ENCODE measurements around the gene PCDHGA4. TPM values are rescaled to one million over a fixed set of nuclear protein-coding genes. Genes with fewer than 3 reads are reported as not detected.

Gene PCDHGA4
- total RNA-seq, result 5.8 and 6.8 TPM in 2 replicates

DNA sequence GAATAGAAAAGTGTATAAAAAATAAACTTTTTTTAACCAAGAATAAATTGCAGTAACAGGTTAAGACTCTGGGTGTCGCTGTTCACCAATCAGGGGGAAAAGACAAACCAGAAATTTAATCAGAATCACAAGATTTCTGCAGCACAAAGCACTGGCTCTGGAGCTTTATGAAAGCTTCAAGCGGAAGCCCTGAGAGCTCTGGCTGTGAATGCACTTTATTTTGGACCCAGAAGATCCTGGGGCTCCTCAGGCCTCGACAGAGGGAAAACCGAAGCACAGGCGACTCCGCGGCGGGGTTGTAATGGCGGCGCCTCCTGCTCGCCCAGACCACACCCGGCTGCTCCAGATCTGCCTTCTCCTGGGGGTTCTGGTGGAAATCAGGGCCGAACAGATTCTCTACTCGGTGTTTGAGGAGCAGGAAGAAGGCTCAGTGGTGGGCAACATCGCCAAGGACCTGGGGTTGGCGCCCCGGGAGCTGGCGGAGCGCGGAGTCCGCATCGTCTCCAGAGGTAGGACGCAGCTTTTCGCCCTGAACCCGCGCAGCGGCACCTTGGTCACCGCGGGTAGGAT is at the start of gene PCDHGA4:
Gene PCDHGA4 (plus strand): TSS at position 122 of the 570 bp plus-strand sequence. CDS start 87 bp downstream, at position 209.

GRCh38 chr5:141320225-141321169 is 34.3 kb upstream of the PCDHGA4 start, which contains the start of gene TAF7:
TSS of gene TAF7 (minus strand) at chr5:141320784. CDS start at chr5:141320044, 740 bp downstream.

DNA sequence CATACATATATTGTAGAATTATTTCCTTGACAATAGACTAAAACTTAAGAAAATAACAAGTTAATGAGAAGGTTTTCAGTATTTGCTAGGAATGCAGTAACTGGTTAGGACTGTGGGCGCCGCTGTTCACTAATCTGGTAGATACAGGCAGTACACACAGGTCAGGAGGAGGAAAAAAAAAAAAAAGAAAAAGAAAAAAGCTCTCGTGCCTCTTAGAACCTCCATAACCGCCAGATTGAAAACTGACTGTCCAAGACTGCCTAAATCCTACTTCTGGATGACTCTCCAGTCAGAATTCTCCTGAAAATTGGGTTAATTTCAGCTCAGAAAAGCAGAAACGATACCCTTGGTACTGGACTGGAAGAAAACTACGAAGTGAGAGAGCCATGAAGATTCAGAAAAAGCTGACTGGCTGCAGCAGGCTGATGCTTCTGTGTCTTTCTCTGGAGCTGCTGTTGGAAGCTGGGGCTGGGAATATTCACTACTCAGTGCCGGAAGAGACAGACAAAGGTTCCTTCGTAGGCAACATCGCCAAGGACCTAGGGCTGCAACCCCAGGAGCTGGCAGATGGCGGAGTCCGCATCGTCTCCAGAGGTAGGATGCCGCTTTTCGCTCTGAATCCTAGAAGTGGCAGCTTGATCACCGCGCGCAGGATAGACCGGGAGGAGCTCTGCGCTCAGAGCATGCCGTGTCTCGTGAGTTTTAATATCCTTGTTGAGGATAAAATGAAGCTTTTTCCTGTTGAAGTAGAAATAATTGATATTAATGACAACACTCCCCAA is 24.3 kb upstream of the PCDHGA4 start, which contains the start of gene PCDHGA1:
Gene PCDHGA1 (plus strand): TSS at position 216 of the 782 bp plus-strand sequence.

GRCh38 chr5:141338538-141339306 is 16.1 kb upstream of the PCDHGA4 start, which contains the start of gene PCDHGA2:
TSS of gene PCDHGA2 (plus strand) at chr5:141338760.

GRCh38 chr5:141343242-141343952 is 11.4 kb upstream of the PCDHGA4 start, which contains the start of gene PCDHGA3:
TSS of gene PCDHGA3 (plus strand) at chr5:141343829. CDS start at chr5:141344034, 205 bp downstream.

DNA sequence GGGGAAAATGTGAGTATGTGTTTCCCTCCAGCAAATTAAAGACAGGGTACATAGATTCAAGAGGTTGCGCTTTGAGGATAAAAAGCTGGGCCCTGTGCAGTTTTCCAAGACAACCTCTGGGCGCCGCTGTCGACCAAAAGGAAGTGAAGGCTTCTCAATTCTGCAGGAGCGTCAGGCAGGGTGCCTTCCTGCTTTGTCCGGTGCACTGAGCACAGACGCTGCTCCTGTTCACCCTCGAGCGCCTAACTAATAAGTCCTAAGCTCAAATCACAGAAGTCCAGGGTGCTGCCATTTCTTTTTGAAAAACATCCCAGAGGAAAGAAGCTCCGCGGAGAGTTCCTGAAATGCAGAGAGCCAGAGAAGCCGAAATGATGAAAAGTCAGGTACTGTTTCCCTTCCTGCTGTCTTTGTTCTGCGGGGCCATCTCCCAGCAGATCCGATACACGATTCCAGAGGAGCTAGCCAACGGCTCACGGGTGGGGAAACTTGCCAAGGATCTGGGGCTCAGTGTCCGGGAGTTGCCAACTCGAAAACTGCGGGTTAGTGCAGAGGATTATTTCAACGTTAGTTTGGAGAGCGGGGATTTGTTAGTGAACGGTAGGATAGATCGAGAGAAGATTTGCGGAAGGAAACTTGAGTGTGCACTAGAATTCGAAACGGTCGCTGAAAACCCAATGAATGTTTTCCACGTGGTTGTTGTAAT is 4.8 kb upstream of the PCDHGA4 start, which contains the start of gene PCDHGB1:
Gene PCDHGB1 (plus strand): TSS at position 183 of the 703 bp plus-strand sequence. CDS start 162 bp downstream, at position 345.

GRCh38 chr5:141359790-141360426 is 5.1 kb downstream of the PCDHGA4 start, which contains the start of gene PCDHGB2:
TSS of gene PCDHGB2 (plus strand) at chr5:141359994. CDS start at chr5:141360136, 142 bp downstream.

GRCh38 chr5:141363952-141364660 is 9.3 kb downstream of the PCDHGA4 start, which contains the start of gene PCDHGA5:
TSS of gene PCDHGA5 (plus strand) at chr5:141364162. CDS start at chr5:141364331, 169 bp downstream.

DNA sequence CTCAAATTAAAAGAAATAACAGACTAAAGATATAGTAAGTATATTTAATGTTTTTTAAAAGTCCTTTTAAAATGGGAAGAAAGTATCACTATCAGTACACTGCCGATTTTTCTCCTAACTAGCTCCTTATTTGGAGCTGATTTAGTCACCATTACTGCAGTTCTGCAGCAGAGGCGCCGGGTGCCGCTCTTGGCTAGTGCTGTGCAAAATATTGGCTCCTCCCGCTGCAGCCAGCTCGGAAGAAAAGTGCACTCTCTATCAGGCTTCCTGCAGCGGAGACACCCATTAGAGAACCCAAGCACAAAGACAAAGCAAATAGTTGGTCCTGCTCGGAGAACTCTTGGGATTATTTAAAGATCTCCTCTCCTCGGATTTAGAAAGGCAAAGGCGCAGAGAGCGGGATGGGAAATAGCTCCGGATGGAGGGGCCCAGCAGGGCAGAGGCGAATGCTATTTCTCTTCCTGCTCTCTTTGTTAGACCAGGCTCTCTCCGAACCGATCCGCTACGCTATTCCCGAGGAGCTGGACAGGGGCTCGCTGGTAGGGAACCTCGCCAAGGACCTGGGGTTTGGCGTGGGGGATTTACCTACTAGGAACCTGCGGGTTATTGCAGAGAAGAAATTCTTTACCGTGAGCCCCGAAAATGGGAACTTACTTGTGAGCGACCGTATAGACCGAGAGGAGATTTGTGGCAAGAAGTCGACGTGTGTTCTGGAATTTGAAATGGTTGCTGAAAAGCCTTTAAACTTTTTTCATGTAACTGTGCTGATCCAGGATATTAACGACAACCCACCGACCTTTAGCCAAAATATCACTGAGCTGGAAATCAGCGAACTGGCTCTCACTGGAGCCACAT is 15.4 kb downstream of the PCDHGA4 start, which contains the start of gene PCDHGB3:
Gene PCDHGB3 (plus strand): TSS at position 249 of the 855 bp plus-strand sequence. CDS start 153 bp downstream, at position 402.

DNA sequence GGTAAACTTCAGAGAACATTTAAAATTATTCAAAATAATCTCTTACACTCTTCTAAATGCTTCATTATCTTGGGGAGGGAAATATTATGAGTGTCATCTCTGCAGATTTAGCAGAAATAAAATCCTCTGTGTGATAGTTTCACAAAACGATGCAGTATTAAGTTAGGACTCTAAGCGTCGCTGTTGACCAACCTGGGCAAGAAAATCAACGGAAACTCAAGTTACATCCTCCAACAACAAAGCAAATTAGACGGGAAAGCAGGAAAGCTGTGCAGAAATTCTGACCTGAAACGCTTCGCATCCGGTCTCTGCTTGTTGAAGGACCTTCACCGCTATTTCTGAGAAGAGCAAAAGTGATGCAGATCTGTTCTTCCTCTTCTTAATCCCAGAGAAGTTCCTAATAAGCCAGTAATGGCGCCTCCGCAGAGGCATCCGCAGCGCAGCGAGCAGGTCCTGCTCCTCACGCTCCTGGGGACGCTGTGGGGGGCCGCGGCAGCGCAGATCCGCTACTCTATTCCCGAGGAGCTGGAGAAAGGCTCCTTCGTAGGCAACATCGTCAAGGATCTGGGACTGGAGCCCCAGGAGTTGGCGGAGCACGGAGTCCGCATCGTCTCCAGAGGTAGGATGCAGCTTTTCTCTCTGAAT is 19.0 kb downstream of the PCDHGA4 start, which contains the start of gene PCDHGA6:
Gene PCDHGA6 (plus strand): TSS at position 219 of the 645 bp plus-strand sequence. CDS start 193 bp downstream, at position 412.

DNA sequence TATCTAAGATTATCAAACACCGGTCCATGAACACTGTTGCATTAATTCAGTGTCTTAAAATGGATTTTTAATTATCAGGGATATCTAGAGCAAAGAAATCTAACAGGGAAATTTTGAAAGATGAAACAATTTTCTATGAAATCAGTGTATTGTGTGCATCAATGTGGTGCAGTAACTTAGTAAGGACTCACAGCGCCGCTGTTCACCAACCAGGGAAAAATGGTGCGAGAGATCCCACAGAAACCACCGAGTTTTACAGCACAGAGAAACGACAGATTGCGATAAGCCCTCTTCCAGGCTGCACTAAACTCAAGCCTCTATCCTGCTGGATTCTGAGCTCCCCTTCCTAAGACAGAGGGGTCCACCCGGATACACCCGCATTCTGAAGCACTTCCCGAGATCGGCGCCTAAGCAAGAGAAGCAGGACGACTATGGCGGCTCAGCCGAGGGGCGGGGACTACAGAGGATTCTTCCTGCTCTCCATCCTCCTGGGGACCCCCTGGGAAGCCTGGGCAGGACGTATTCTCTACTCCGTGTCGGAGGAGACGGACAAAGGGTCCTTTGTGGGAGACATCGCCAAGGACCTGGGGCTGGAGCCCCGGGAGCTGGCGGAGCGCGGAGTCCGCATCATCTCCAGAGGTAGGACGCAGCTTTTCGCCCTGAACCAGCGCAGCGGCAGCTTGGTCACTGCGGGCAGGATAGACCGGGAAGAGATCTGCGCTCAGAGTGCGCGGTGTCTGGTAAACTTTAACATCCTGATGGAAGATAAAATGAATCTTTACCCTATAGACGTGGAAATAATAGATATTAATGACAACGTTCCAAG is 27.9 kb downstream of the PCDHGA4 start, which contains the start of gene PCDHGA7:
Gene PCDHGA7 (plus strand): TSS at position 274 of the 826 bp plus-strand sequence. CDS start 158 bp downstream, at position 432.

GRCh38 chr5:141387557-141388311 is 32.9 kb downstream of the PCDHGA4 start, which contains the start of gene PCDHGB4:
TSS of gene PCDHGB4 (plus strand) at chr5:141387698. CDS start at chr5:141387885, 187 bp downstream.

GRCh38 chr5:141392429-141393198 is 37.8 kb downstream of the PCDHGA4 start, which contains the start of gene PCDHGA8:
TSS of gene PCDHGA8 (plus strand) at chr5:141392633. CDS start at chr5:141392814, 181 bp downstream.

Measured in cardiac ventricle fibroblast (primary cell).